Measurements from ENCODE around the gene TNFSF8.
A peak's percentile ranks its signal among the peaks of the same experiment; 100 is the strongest.

DNA sequence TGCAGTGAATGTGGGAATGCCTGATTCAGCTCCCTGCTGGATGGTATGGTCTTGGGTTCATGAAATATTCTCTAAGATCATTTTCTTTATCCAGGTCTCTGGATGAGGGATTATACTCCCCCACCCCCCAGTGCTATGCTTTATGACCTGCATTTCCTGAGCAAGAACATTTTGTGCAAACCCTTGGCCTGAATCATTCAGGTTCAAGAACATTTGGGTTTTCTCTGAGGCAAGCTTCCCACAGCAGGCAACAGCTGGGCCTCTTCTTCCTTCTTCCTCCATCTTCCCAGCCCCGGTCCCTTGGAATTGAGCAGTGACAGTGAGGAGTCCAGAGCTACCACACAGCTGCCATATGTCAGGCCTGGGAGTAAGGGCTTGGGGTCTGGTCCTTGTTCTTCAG lies 65.9 kb downstream of the TNFSF8 start:
- no peak for TF ChIP-seq POLR2A (IDR thresholded peaks at IDR 0.05)
- TF ChIP-seq, protein P1, sequence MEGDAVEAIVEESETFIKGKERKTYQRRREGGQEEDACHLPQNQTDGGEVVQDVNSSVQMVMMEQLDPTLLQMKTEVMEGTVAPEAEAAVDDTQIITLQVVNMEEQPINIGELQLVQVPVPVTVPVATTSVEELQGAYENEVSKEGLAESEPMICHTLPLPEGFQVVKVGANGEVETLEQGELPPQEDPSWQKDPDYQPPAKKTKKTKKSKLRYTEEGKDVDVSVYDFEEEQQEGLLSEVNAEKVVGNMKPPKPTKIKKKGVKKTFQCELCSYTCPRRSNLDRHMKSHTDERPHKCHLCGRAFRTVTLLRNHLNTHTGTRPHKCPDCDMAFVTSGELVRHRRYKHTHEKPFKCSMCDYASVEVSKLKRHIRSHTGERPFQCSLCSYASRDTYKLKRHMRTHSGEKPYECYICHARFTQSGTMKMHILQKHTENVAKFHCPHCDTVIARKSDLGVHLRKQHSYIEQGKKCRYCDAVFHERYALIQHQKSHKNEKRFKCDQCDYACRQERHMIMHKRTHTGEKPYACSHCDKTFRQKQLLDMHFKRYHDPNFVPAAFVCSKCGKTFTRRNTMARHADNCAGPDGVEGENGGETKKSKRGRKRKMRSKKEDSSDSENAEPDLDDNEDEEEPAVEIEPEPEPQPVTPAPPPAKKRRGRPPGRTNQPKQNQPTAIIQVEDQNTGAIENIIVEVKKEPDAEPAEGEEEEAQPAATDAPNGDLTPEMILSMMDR (IDR thresholded peaks at IDR 0.05), result no peak
- peak; percentile 16 for TF ChIP-seq POLR2AphosphoS5 (IDR thresholded peaks at IDR 0.05)

Data from gastroesophageal sphincter (tissue), 3 donors.